ENCODE results near the gene RAB6A. TPM values are rescaled to one million over a fixed set of nuclear protein-coding genes. Genes with fewer than 3 reads are reported as not detected.
"Not testable (repeated sequence)": the region's sequence is repeated elsewhere in the genome, so short reads cannot be mapped to it uniquely, and the experiment has no call there.

The RAB6A gene
- total and polyA plus RNA-seq, 3 experiments from 2014 or later = 66.9 to 125 (median 69.9) TPM

DNA sequence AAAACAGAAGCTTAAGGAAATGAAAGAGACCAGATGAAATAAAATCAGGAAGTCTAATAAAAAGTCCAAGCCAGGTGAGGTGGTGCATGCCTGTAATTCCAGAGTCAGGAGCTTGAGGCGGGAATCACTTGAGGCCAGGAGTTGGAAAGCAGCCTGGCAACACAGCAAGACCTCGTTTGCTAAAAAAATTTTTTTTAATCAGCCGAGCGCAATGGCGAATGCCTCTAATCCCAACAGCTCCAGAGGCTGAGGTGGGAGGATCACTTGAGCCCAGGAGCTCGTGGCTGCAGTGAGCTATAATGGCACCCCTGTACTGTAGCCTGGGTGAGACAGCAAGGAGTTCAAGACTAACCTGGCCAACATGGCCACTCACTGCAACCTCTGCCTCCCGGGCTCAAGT lies 8.0 kb downstream of the RAB6A start:
- no peak overlapping the region for H3K4me3 ChIP-seq (ENCODE audit: low read length)
- Mint-ChIP-seq H3K27ac (peak overlapping the region in 1 of 8 donors; percentile 19), H3K9me3 (no peaks in the 10 kb centered on the region), H3K36me3 (peaks cover 0 to 26% (median 0%) of the 10 kb centered on the region in 3 donors), H3K4me3 (no peak overlapping the region), H3K4me1 (peaks cover 49 to 82% (median 74%) of the 10 kb centered on the region in 3 donors), H3K27me3 (no peaks in the 10 kb centered on the region)
- no peaks in the 10 kb centered on the region for H3K9me3 ChIP-seq (ENCODE audit: low read length)
- H3K27ac ChIP-seq (ENCODE audit: low read depth, low read length) = no peak overlapping the region
- no peaks in the 10 kb centered on the region for H3K36me3 ChIP-seq (ENCODE audit: insufficient read depth, low read length)
- no peak for DNase-seq
- ChIA-PET CTCF (interaction anchor here (1.0 kb wide), 1 partner anchor 9 kb away, joined by 3 read pairs; no protein-coding TSS in a partner anchor), POLR2A (interaction anchor here (1.0 kb wide), 1 partner anchor 9 kb away, joined by 4 read pairs; no protein-coding TSS in a partner anchor)
- H3K27me3 ChIP-seq (ENCODE audit: insufficient read depth, low read length, poor library complexity, severe bottlenecking) = no peaks in the 10 kb centered on the region
- peaks cover 18% of the 10 kb centered on the region for H3K4me1 ChIP-seq (ENCODE audit: insufficient read depth, low read length)

DNA sequence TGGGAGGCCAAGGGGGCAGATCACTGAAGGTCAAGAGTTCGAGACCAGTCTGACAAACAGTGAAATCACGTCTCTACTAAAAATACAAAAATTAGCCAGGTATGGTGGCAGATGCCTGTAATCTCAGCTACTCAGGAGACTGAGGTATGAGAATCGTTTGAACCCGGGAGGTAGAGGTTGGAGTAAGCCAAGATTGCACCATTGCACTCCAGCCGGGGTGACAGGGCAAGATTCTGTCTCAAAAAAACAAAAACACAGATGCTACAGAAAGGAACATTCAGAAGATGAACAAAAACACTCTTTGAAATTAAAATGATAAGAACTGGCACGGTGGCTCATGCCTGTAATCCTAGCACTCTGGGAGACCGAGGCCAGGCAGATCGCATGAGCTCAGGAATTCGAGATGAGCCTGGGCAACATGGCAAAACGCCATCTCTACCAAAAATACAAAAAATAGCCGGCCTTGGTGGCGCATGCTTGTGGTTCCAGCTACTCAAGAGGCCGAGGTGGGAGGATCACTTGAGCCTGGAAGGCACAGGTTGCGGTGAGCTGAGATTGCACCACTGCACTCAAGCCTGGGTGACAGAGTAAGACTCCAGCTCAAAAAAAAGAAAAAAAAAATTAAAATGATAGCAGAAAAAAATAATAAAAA lies 8.5 kb downstream of the RAB6A start:
- no peak overlapping the region for H3K4me3 ChIP-seq (ENCODE audit: low read length)
- peaks cover 15% of the 10 kb centered on the region for H3K4me1 ChIP-seq (ENCODE audit: insufficient read depth, low read length)
- no peak for DNase-seq
- Mint-ChIP-seq H3K27ac (peak overlapping the region in 3 of 8 donors; percentile 1 to 90 (median 79)), H3K4me1 (peaks cover 51 to 82% (median 74%) of the 10 kb centered on the region in 3 donors), H3K27me3 (no peaks in the 10 kb centered on the region), H3K36me3 (peaks cover 0 to 28% (median 0%) of the 10 kb centered on the region in 3 donors), H3K4me3 (peak overlapping the region in 1 of 7 donors; percentile 34), H3K9me3 (no peaks in the 10 kb centered on the region)
- no peaks in the 10 kb centered on the region for H3K27me3 ChIP-seq (ENCODE audit: insufficient read depth, low read length, poor library complexity, severe bottlenecking)
- H3K9me3 ChIP-seq (ENCODE audit: low read length) = no peaks in the 10 kb centered on the region
- ChIA-PET CTCF (interaction anchor here (1.0 kb wide), 1 partner anchor 9 kb away, joined by 3 read pairs; no protein-coding TSS in a partner anchor), POLR2A (interaction anchor here (1.0 kb wide), 1 partner anchor 9 kb away, joined by 4 read pairs; no protein-coding TSS in a partner anchor)
- no peaks in the 10 kb centered on the region for H3K36me3 ChIP-seq (ENCODE audit: insufficient read depth, low read length)
- no peak overlapping the region for H3K27ac ChIP-seq (ENCODE audit: low read depth, low read length)

DNA sequence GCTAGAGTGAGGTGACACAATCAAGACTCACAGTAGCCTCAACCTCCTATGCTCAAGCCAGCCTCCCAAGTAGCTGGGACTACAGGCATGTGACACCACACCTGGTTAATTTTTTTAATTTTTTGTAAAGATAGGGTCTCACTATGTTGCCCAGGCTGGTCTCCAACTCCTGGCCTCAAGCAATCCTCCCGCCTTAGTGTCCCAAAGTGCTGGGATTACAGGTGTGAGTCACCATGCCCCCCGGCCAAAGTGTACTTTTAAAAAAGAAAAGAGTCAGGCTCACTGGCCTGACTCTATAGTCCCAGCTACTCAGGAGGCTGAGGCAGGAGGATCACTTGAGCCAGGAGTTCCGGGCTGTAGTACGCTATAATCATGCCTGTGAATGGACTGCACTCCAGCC lies 10.0 kb downstream of the RAB6A start:
- H3K27ac Mint-ChIP-seq = peak overlapping the region in 5 of 8 donors; percentile 7 to 81 (median 35)
- peaks cover 51 to 82% (median 64%) of the 10 kb centered on the region in 3 donors for H3K4me1 Mint-ChIP-seq
- H3K27ac ChIP-seq (ENCODE audit: low read depth, low read length); POLR2A ChIA-PET; H3K27me3 Mint-ChIP-seq; DNase-seq; H3K36me3 ChIP-seq (ENCODE audit: insufficient read depth, low read length); H3K9me3 ChIP-seq (ENCODE audit: low read length); H3K4me3 Mint-ChIP-seq; CTCF ChIA-PET; H3K4me3 ChIP-seq (ENCODE audit: low read length); H3K9me3 Mint-ChIP-seq; H3K27me3 ChIP-seq (ENCODE audit: insufficient read depth, low read length, poor library complexity, severe bottlenecking): not testable (repeated sequence)
- peaks cover 0 to 28% (median 0%) of the 10 kb centered on the region in 3 donors for H3K36me3 Mint-ChIP-seq
- peaks cover 15% of the 10 kb centered on the region for H3K4me1 ChIP-seq (ENCODE audit: insufficient read depth, low read length)

DNA sequence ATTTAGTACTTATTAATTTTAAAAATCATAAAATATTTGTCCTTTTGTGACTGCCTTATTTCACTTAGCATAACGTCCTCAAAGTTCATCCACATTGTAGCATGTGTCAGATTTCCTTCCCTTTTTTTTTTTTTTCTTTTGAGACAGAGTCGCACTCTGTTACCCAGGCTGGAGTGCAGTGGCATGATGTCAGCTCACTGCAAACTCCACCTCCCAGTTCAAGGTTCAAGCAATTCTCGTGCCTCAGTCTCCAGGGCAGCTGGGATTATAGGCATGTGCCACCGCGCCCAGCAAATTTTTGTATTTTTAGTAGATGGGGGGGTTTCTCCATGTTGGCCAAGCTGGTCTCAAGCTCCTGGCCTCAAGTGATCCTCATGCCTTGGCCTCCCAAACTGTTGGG lies 10.6 kb downstream of the RAB6A start:
- no peak for DNase-seq
- Mint-ChIP-seq H3K36me3 (peaks cover 0 to 28% (median 0%) of the 10 kb centered on the region in 3 donors), H3K4me3 (no peak overlapping the region), H3K27me3 (no peaks in the 10 kb centered on the region), H3K4me1 (peaks cover 50 to 83% (median 62%) of the 10 kb centered on the region in 3 donors), H3K27ac (peak overlapping the region in 3 of 8 donors; percentile 12 to 54 (median 21)), H3K9me3 (no peaks in the 10 kb centered on the region)
- Histone ChIP-seq H3K9me3 (ENCODE audit: low read length) (no peaks in the 10 kb centered on the region), H3K4me3 (ENCODE audit: low read length) (no peak overlapping the region), H3K36me3 (ENCODE audit: insufficient read depth, low read length) (no peaks in the 10 kb centered on the region), H3K27ac (ENCODE audit: low read depth, low read length) (no peak overlapping the region), H3K27me3 (ENCODE audit: insufficient read depth, low read length, poor library complexity, severe bottlenecking) (no peaks in the 10 kb centered on the region), H3K4me1 (ENCODE audit: insufficient read depth, low read length) (peaks cover 15% of the 10 kb centered on the region)
- CTCF ChIA-PET = no interaction called here
- POLR2A ChIA-PET = no interaction called here

DNA sequence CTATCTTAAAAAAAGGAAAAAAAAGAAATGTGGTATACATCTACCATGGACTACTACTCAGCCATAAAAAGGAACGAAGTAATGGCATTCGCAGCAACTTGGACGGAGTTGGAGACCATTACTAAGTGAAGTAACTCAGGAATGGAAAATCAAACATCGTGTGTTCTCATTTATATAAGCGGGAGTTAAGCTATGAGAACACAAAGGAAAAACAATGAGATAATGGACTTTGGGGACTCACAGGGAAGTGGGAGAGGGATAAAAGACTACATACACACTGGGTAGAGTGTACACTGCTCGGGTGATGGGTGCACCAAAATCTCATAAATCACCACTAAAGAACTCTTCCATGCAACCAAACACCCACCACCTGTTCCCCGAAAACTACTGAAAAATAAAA lies 11.8 kb downstream of the RAB6A start:
- no peaks in the 10 kb centered on the region for H3K9me3 Mint-ChIP-seq
- peaks cover 15% of the 10 kb centered on the region for H3K4me1 ChIP-seq (ENCODE audit: insufficient read depth, low read length)
- no peaks in the 10 kb centered on the region for H3K27me3 Mint-ChIP-seq
- H3K36me3 ChIP-seq (ENCODE audit: insufficient read depth, low read length) = no peaks in the 10 kb centered on the region
- DNase-seq = no peak
- no peak overlapping the region for H3K4me3 Mint-ChIP-seq
- peaks cover 0 to 26% (median 0%) of the 10 kb centered on the region in 3 donors for H3K36me3 Mint-ChIP-seq
- H3K4me1 Mint-ChIP-seq = peaks cover 50 to 81% (median 59%) of the 10 kb centered on the region in 3 donors
- H3K27ac Mint-ChIP-seq = peak overlapping the region in 5 of 8 donors; percentile 23 to 75 (median 34)
- H3K9me3 ChIP-seq (ENCODE audit: low read length) = no peaks in the 10 kb centered on the region
- CTCF ChIA-PET = no interaction called here
- H3K27me3 ChIP-seq (ENCODE audit: insufficient read depth, low read length, poor library complexity, severe bottlenecking) = no peaks in the 10 kb centered on the region
- H3K27ac ChIP-seq (ENCODE audit: low read depth, low read length) = no peak overlapping the region
- H3K4me3 ChIP-seq (ENCODE audit: low read length) = no peak overlapping the region
- POLR2A ChIA-PET = no interaction called here

DNA sequence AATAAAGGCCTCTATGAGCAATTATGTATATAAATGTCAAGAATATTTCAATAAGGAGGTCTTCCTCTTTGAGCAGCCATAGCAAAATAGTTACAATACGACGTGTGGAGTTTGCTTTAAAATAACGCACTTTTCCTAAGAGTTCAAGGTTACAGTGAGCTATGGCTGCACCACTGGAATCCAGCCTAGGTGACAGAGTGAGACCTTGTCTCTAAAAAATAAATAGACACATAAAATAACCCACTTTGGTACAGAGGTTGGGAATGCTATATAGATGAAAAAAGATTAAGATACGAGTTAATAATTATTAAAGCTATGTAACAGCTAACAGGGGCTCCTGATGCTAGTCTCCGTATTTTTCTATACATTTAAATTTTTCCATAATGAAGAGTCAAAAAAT lies 12.6 kb downstream of the RAB6A start:
- peaks cover 15% of the 10 kb centered on the region for H3K4me1 ChIP-seq (ENCODE audit: insufficient read depth, low read length)
- H3K9me3 ChIP-seq (ENCODE audit: low read length) = no peaks in the 10 kb centered on the region
- Mint-ChIP-seq H3K4me3 (no peak overlapping the region), H3K4me1 (peaks cover 50 to 81% (median 60%) of the 10 kb centered on the region in 3 donors), H3K9me3 (no peaks in the 10 kb centered on the region), H3K27me3 (no peaks in the 10 kb centered on the region), H3K27ac (peak overlapping the region in 3 of 8 donors; percentile 36 to 70 (median 63)), H3K36me3 (peaks cover 0 to 27% (median 0%) of the 10 kb centered on the region in 3 donors)
- H3K27me3 ChIP-seq (ENCODE audit: insufficient read depth, low read length, poor library complexity, severe bottlenecking) = no peaks in the 10 kb centered on the region
- no peak overlapping the region for H3K27ac ChIP-seq (ENCODE audit: low read depth, low read length)
- CTCF ChIA-PET = interaction anchor here (1.1 kb wide), 1 partner anchor 13 kb away, joined by 3 read pairs; the partner anchor contains the start of gene RAB6A
- H3K36me3 ChIP-seq (ENCODE audit: insufficient read depth, low read length) = no peaks in the 10 kb centered on the region
- DNase-seq = no peak
- no peak overlapping the region for H3K4me3 ChIP-seq (ENCODE audit: low read length)
- POLR2A ChIA-PET = interaction anchor here (0.8 kb wide), 1 partner anchor 12 kb away, joined by 3 read pairs; the partner anchor contains the start of gene RAB6A

DNA sequence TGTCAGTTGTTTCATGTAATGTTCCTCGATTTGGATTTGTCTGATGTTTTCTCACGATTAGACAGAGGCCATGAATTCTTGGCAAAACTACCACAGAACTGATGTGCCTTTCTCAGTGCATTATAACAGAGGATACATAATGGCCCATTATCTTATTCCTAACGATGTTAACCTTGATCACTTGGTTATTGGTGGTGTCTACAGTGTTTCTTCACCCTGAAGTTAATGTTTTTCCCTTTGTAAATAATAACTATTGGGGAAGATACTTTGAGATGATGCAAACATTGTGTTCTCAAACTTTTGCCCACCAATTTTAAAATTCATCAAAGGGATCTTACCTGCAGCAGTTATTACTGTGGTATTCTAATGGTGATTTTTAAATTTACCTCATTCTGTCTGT lies 13.1 kb downstream of the RAB6A start:
- POLR2A ChIA-PET = interaction anchor here (0.8 kb wide), 1 partner anchor 13 kb away, joined by 3 read pairs; the partner anchor contains the start of gene RAB6A

DNA sequence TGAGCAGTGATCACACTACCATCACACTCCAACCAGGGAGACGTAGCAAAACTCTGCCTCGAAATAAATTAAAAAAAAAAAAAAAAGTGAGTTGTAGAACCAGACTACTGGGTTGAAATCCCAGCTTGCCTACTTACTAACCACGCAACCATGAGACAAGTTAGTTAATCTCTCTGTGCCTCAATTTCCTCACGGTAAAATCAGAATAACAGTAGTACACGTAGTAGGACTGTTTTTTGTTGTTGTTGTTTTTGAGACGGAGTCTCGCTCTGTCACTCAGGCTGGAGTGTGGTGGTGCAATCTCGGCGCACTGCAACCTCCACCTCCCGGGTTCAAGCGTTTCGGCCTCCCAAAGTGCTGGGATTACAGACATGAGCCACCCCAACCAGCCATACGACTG lies 14.2 kb downstream of the RAB6A start:
- H3K27me3 ChIP-seq (ENCODE audit: insufficient read depth, low read length, poor library complexity, severe bottlenecking) = no peaks in the 10 kb centered on the region
- Mint-ChIP-seq H3K36me3 (peaks cover 0 to 24% (median 0%) of the 10 kb centered on the region in 3 donors), H3K9me3 (no peaks in the 10 kb centered on the region), H3K27ac (peak overlapping the region in 1 of 8 donors; percentile 21), H3K27me3 (no peaks in the 10 kb centered on the region), H3K4me3 (no peak overlapping the region), H3K4me1 (peaks cover 43 to 75% (median 55%) of the 10 kb centered on the region in 3 donors)
- no peaks in the 10 kb centered on the region for H3K9me3 ChIP-seq (ENCODE audit: low read length)
- CTCF ChIA-PET = interaction anchor here (1.1 kb wide), 1 partner anchor 120 kb away, joined by 3 read pairs; no protein-coding TSS in a partner anchor
- no peak overlapping the region for H3K4me3 ChIP-seq (ENCODE audit: low read length)
- peaks cover 6% of the 10 kb centered on the region for H3K4me1 ChIP-seq (ENCODE audit: insufficient read depth, low read length)
- no peak overlapping the region for H3K27ac ChIP-seq (ENCODE audit: low read depth, low read length)
- no peaks in the 10 kb centered on the region for H3K36me3 ChIP-seq (ENCODE audit: insufficient read depth, low read length)
- POLR2A ChIA-PET = interaction anchor here (0.6 kb wide), 1 partner anchor 19 kb away, joined by 3 read pairs; no protein-coding TSS in a partner anchor
- DNase-seq = no peak

More for the DNA sequence above, 13.1 kb downstream of the RAB6A start:
- Mint-ChIP-seq H3K36me3 (peaks cover 0 to 30% (median 0%) of the 10 kb centered on the region in 3 donors), H3K4me1 (peaks cover 53 to 83% (median 64%) of the 10 kb centered on the region in 3 donors), H3K27me3 (no peaks in the 10 kb centered on the region), H3K4me3 (no peak overlapping the region), H3K27ac (peak overlapping the region in 3 of 8 donors; percentile 36 to 77 (median 73)), H3K9me3 (no peaks in the 10 kb centered on the region)
- DNase-seq = no peak
- H3K9me3 ChIP-seq (ENCODE audit: low read length) = no peaks in the 10 kb centered on the region
- no peaks in the 10 kb centered on the region for H3K36me3 ChIP-seq (ENCODE audit: insufficient read depth, low read length)
- no peak overlapping the region for H3K27ac ChIP-seq (ENCODE audit: low read depth, low read length)
- CTCF ChIA-PET = interaction anchor here (1.1 kb wide), 1 partner anchor 13 kb away, joined by 3 read pairs; the partner anchor contains the start of gene RAB6A
- no peak overlapping the region for H3K4me3 ChIP-seq (ENCODE audit: low read length)
- peaks cover 15% of the 10 kb centered on the region for H3K4me1 ChIP-seq (ENCODE audit: insufficient read depth, low read length)
- no peaks in the 10 kb centered on the region for H3K27me3 ChIP-seq (ENCODE audit: insufficient read depth, low read length, poor library complexity, severe bottlenecking)

Measured in CD8-positive, alpha-beta memory T cell (primary cell).